Fibroblast of pulmonary artery (primary cell): ENCODE data around the gene SPSB4.

Experiments used
- DNase-seq: peaks from one replicate; pipeline ENCODE4 v3.0.0-alpha.2; 2010; ENCODE audit warnings: low read depth
- H3K4me3 ChIP-seq: replicated peaks from 2 replicates; pipeline ENCODE4 v1.5.1; 2011; ENCODE audit warnings: low read depth, mild to moderate bottlenecking, control low read depth, low read length, moderate library complexity
- TF ChIP-seq, protein P1 (sequence below): IDR thresholded peaks from 2 replicates; pipeline ENCODE4 v1.5.1; 2011; ENCODE audit warnings: mild to moderate bottlenecking, control low read depth, low read length, inconsistent platforms; ENCODE audit errors: missing control alignments

SPSB4 gene

DNA sequence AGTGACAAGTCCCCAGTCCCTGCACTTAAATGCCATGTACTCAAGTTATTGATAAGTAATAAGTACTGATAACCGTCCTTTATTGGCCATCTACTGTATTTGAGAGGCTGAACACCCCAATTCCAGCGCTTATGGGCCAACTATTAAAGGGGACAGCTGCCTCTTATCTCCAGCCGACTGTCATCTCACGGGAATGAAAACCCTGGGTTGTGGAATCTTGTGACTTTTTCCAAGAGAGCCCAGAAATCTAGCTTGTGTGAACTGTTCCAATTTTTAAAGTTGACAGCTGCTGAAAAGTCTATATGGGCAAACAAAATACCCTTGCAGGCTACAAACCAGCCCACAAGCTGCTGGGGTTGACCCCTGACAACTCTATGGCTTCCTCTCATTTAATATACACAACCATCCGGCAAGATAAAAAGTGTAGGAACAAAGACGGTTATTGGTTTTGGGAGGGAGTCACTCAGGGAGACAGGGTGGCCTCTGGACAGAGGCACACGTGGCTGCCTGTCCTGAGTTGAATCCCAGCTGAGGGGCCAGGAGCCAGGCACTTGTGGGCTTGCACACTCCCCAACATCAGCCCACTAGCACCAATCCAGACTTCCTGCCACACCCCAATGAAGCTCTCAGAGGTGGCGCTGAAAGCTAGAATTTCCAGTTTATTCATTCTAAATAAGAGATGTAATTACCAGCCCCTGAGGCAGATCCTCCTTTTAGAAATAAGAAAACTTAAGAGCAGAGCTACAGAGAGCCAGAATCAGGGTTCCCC lies 16.2 kb downstream of the SPSB4 start:
- TF ChIP-seq, protein P1, sequence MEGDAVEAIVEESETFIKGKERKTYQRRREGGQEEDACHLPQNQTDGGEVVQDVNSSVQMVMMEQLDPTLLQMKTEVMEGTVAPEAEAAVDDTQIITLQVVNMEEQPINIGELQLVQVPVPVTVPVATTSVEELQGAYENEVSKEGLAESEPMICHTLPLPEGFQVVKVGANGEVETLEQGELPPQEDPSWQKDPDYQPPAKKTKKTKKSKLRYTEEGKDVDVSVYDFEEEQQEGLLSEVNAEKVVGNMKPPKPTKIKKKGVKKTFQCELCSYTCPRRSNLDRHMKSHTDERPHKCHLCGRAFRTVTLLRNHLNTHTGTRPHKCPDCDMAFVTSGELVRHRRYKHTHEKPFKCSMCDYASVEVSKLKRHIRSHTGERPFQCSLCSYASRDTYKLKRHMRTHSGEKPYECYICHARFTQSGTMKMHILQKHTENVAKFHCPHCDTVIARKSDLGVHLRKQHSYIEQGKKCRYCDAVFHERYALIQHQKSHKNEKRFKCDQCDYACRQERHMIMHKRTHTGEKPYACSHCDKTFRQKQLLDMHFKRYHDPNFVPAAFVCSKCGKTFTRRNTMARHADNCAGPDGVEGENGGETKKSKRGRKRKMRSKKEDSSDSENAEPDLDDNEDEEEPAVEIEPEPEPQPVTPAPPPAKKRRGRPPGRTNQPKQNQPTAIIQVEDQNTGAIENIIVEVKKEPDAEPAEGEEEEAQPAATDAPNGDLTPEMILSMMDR: no peak
- H3K4me3 ChIP-seq: no peak overlapping the region
- DNase-seq: no peak

GRCh38 chr3:141070229-141070628 lies 19.1 kb downstream of the SPSB4 start:
- no peak overlapping the region for H3K4me3 ChIP-seq
- no peak for DNase-seq
- TF ChIP-seq, protein P1: no peak

DNA sequence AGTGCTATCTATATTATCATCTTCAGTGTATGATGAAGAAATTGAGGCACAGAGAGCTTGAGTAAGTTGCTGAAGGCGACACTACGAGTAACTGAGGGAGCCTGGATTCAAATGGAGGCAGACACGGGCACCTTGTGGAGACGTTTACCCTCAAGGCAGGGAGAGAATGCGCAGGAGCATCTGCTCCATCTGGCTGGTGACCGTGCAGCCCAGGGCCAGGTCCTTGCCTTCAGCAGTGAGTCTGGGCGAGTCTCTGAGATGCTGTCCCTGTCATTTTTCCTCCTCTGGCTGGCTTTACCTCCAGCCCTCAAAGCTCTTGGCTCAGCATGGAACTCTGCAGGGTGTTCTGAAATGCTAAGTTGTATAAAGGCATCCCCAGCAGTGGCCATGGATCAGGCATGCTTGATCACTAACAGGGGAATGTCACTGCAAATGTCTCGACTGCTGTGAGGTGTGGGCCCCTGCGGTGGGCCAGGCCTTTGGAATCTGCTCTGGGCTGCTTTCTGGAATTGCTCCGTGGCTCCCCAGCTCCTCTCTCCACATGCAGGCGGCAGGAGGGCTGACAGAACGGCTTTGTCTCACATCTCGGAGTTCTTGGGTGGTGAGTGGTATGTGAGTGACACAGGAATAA lies 19.7 kb downstream of the SPSB4 start:
- no peak for DNase-seq
- TF ChIP-seq, protein P1: no peak
- H3K4me3 ChIP-seq: no peak overlapping the region

- H3K4me3 ChIP-seq: no peak overlapping the region
- TF ChIP-seq, protein P1: no peak
- DNase-seq: no peak
Observed at GRCh38 chr3:141071681-141072260, 20.6 kb downstream of the SPSB4 start.

DNA sequence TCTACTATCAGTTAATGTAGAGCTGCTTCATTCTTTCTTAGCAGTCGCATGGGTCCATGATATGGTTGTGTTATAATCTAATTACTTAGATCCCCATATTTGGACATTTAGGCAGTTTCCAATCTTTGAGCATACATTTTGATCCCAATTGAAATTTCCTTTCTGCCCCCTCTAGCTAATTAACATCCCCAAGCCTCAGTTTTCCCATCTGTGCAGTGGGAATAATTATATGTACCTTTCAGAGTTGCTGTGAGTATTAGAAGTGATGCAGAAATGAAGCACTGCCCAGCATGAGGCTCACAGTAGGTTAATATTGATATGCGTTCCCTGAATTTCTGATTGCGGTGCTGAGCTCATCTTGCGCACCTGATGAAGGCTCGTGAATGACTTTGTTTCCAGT lies 21.8 kb downstream of the SPSB4 start:
- H3K4me3 ChIP-seq: no peak overlapping the region
- TF ChIP-seq, protein P1: no peak
- no peak for DNase-seq

GRCh38 chr3:141073580-141073979 lies 22.4 kb downstream of the SPSB4 start:
- DNase-seq: no peak
- TF ChIP-seq, protein P1: no peak
- H3K4me3 ChIP-seq: no peak overlapping the region
